Coronary artery (tissue), 2 donors: ENCODE measurements around the gene ADGRG1.
"Not testable (repeated sequence)": the region's sequence is repeated elsewhere in the genome, so short reads cannot be mapped to it uniquely, and the experiment has no call there.

Experiments
- DNase-seq: peaks from one replicate; pipeline ENCODE4 v3.0.0-alpha.2; 2017; ENCODE audit warnings: low spot score
- H3K27ac ChIP-seq, 2 donors: fragments of 200-600 bp; sonication (generic); one replicate each; pipeline ENCODE4 v1.5.1; 2016 to 2019
- H3K4me3 ChIP-seq: fragments of 200-600 bp; sonication (generic); 2 replicates; pipeline ENCODE4 v1.5.1; 2016; ENCODE audit warnings: mild to moderate bottlenecking, moderate library complexity
- CTCF ChIP-seq: fragments of 200-600 bp; sonication (generic); IDR thresholded peaks from one replicate; pipeline ENCODE4 v1.5.1; 2019; ENCODE audit warnings: antibody characterized with exemption

ADGRG1 gene

GRCh38 chr16:57704905-57705852 lies 76.7 kb downstream of the ADGRG1 start:
- no peak for TF ChIP-seq CTCF

GRCh38 chr16:57706717-57707116 lies 78.3 kb downstream of the ADGRG1 start:
- DNase-seq, result peak; percentile 2
- Histone ChIP-seq H3K4me3 (no peak overlapping the region), H3K27ac (no peak overlapping the region)
- TF ChIP-seq CTCF, result no peak

More at GRCh38 chr16:57704905-57705852, 76.7 kb downstream of the ADGRG1 start:
- Histone ChIP-seq H3K4me3 (no peak overlapping the region), H3K27ac (no peak overlapping the region)
- DNase-seq, result peak; percentile 68

GRCh38 chr16:57707331-57707730 lies 78.9 kb downstream of the ADGRG1 start:
- H3K27ac ChIP-seq, result no peak overlapping the region
- DNase-seq, result peak; percentile 52
- no peak overlapping the region for H3K4me3 ChIP-seq
- TF ChIP-seq CTCF, result no peak

- no peak overlapping the region for H3K4me3 ChIP-seq
- TF ChIP-seq CTCF, result no peak
- no peak overlapping the region for H3K27ac ChIP-seq
- no peak for DNase-seq
Observed at GRCh38 chr16:57708168-57708567, 79.7 kb downstream of the ADGRG1 start.

GRCh38 chr16:57709663-57710062 lies 81.2 kb downstream of the ADGRG1 start:
- H3K27ac ChIP-seq, result no peak overlapping the region
- DNase-seq, result peak; percentile 11
- no peak overlapping the region for H3K4me3 ChIP-seq
- no peak for TF ChIP-seq CTCF

- peak; percentile 54 for DNase-seq
- H3K4me3 ChIP-seq, result no peak overlapping the region
- H3K27ac ChIP-seq, result no peak overlapping the region
- no peak for TF ChIP-seq CTCF
Observed at GRCh38 chr16:57711346-57711745, 82.9 kb downstream of the ADGRG1 start.

- no peak for TF ChIP-seq CTCF
- Histone ChIP-seq H3K4me3 (no peak overlapping the region), H3K27ac (no peak overlapping the region)
- peak; percentile 16 for DNase-seq
Observed at GRCh38 chr16:57711993-57712392, 83.6 kb downstream of the ADGRG1 start.

- not testable (repeated sequence) for H3K4me3 ChIP-seq, DNase-seq, H3K27ac ChIP-seq
Observed at GRCh38 chr16:57712569-57712968, 84.1 kb downstream of the ADGRG1 start.
